HG02759 (cell line): Measurements from ENCODE around the gene FGB.

Source experiments
- ATAC-seq: cut with Tn5 transposase; IDR thresholded peaks from one replicate; pipeline ENCODE4 v1.9.1; 2021; ENCODE audit warnings: mild to moderate bottlenecking, moderate library complexity; ENCODE audit not compliant: unreplicated experiment

FGB gene

DNA sequence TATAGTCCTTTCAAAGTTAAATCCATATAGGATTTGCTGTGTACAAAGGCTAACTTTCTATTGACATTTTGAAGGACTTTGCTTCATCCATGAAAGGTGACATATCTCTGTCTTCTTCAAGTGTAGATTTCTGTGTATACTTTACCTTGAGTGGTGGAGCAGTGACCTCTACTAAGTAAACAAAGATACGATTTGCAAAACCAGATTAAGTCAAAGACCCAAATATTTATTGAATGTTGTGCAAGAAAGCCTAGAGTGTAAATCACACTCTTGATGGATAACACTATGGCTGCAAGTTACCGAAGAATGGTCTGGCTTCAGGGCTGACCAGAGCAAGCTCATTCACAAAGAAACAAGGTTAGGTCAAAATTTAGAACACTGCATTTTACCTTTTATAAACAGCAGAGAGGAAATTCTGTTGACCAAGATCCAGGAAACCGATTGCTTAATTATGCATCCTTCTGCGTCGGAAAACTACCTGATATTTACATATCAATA, 55.1 kb downstream of the FGB start:
- ATAC-seq, result no peak

DNA sequence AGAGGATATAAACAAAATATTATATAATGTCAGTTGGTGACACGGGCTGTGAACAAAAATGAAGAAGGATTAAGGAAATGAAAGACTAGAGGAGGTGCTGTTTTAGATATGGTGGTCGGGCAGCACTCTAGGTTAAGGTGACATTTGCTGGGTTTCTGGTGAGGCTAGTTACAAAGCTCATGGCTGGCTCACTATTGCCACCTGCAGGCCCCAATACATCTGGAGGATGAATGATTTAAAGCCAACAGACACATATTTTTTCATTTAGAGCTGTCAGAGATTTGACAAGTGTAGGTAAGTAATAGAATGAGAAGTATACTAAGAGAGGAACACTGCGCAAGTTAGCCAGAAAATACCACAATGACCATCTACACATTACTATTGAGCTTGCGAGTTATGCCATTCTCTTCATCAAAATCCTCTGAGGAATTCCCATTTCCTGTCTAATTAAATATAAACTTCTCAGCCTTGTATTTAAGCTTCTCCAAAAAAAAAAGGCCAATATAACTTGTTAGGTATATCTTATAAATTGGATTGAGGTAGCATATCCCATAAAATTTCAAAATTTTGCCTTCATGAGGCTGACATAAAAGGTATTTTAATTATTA, 56.0 kb downstream of the FGB start:
- ATAC-seq, result peak; percentile 76

DNA sequence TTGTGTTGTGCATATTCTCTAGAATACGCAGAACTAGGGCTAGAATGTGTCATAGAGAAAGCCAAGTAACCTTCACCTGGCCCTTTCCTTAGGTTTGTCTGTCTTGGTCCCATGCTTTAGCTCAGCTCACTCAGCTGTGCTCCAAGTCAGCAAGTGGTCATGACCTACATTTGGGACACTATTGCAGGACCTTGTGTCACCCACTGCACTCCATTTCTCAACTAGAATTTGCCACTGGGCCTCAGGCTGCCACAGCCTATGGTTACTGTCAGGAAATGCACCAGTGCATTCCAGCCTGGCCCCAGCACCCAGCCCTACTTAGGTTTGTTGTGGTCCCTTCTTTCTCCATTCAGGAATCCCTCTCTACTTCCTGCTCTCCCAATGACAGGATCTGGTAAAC, 57.3 kb downstream of the FGB start:
- no peak for ATAC-seq
